MM.1S (cell line): Measurements from ENCODE around the gene LPCAT1.

Experiments used
- DNase-seq: peaks from one replicate; pipeline ENCODE4 v3.0.0-alpha.2; 2015
- H2AFZ ChIP-seq: fragments of 300-600 bp; sonication (generic); 2 replicates; pipeline ENCODE4 v1.6.0; 2016; ENCODE audit warnings: antibody characterized with exemption, low read length
- H3F3A ChIP-seq: fragments of 300-600 bp; sonication (generic); 2 replicates; pipeline ENCODE4 v1.6.1; 2016; ENCODE audit warnings: mild to moderate bottlenecking, antibody characterized with exemption, low read length, moderate library complexity, mixed read lengths; ENCODE audit not compliant: insufficient read depth
- H3K27ac ChIP-seq: fragments of 300-600 bp; sonication (generic); 2 replicates; pipeline ENCODE4 v1.5.1; 2016; ENCODE audit warnings: mild to moderate bottlenecking, low read length
- H3K27me3 ChIP-seq: fragments of 300-600 bp; sonication (generic); replicated peaks from 2 replicates; pipeline ENCODE4 v1.6.0; 2016; ENCODE audit warnings: low read length; ENCODE audit not compliant: insufficient read depth
- H3K36me3 ChIP-seq: fragments of 300-600 bp; sonication (generic); replicated peaks from 2 replicates; pipeline ENCODE4 v1.6.1; 2016; ENCODE audit warnings: mild to moderate bottlenecking, low read length, mixed read lengths; ENCODE audit not compliant: insufficient read depth
- H3K4me1 ChIP-seq: fragments of 300-600 bp; sonication (generic); 2 replicates; pipeline ENCODE4 v1.6.1; 2016; ENCODE audit warnings: low read length, mixed read lengths
- H3K4me2 ChIP-seq: fragments of 300-600 bp; sonication (generic); 2 replicates; pipeline ENCODE4 v1.6.0; 2016; ENCODE audit warnings: low read depth, low read length
- H3K4me3 ChIP-seq: fragments of 300-600 bp; sonication (generic); 2 replicates; pipeline ENCODE4 v1.5.1; 2016; ENCODE audit warnings: low read length, mixed read lengths
- H3K79me2 ChIP-seq: fragments of 300-600 bp; sonication (generic); 2 replicates; pipeline ENCODE4 v1.6.1; 2016; ENCODE audit warnings: mixed run types, low read length, mixed read lengths
- H3K9ac ChIP-seq: fragments of 300-600 bp; sonication (generic); 2 replicates; pipeline ENCODE4 v1.6.1; 2016; ENCODE audit warnings: low read length, mixed read lengths
- H3K9me2 ChIP-seq: fragments of 300-600 bp; sonication (generic); replicated peaks from 2 replicates; pipeline ENCODE4 v1.6.1; 2016; ENCODE audit warnings: mild to moderate bottlenecking, low read length, mixed read lengths; ENCODE audit not compliant: insufficient read depth
- H3K9me3 ChIP-seq: fragments of 300-600 bp; sonication (generic); replicated peaks from 2 replicates; pipeline ENCODE4 v1.6.1; 2016; ENCODE audit warnings: mild to moderate bottlenecking, low read length, mixed read lengths; ENCODE audit not compliant: insufficient read depth
- H4K20me1 ChIP-seq: fragments of 300-600 bp; sonication (generic); 2 replicates; pipeline ENCODE4 v1.6.1; 2016; ENCODE audit warnings: mild to moderate bottlenecking, low read length, moderate library complexity, mixed read lengths; ENCODE audit not compliant: insufficient read depth
- EZH2 ChIP-seq: fragments of 300-600 bp; sonication (generic); optimal IDR thresholded peaks from 2 replicates; pipeline ENCODE3; 2017; ENCODE audit warnings: low read depth, mild to moderate bottlenecking, antibody characterized with exemption, low read length, mixed read lengths
- EZH2phosphoT487 ChIP-seq: fragments of 300-600 bp; sonication (generic); IDR thresholded peaks from 2 replicates; pipeline ENCODE4 v1.6.1; 2018; ENCODE audit warnings: antibody characterized with exemption, low read length
- TF ChIP-seq, protein P1 (sequence below): fragments of 300-600 bp; sonication (generic); IDR thresholded peaks from 2 replicates; pipeline ENCODE4 v1.5.1; 2016; ENCODE audit warnings: antibody characterized with exemption, low read length, mixed read lengths

The LPCAT1 gene

DNA sequence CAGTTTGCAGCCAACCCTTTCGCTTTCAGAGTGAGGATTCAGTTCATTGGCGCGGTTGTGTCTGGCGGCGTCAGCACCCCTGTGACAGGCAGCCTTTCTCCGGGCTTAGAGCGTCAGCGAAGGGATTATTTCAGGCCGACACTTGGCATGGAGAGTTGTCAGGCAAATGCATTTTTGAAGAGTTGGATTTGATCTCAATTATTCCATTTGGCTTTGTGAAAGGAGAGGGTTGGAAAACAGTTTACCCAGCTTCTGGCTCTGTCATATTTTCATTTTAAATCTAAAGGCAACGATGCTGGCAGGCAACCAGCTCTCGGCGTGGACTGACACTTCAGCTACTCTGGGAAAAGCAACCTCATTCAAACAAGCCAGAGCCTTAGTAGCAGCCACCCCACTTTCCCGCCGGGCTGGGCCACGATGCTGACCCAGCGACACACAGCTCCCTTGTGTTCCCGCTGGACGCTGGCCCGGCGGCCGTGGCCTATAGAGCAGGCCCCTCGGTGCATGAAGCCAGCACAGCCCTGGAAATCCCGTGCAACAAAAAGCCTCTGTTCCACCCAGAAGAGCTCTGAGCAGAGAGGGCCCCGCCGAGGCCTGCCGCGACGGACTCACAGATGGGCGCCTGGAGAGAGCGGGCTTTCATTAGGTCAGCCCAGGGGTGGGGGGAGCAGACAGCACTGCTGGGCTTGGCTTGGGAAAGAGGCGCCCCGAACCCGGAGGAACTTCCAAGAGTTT is 28.9 kb upstream of the LPCAT1 start:
- peak; percentile 33 for DNase-seq

DNA sequence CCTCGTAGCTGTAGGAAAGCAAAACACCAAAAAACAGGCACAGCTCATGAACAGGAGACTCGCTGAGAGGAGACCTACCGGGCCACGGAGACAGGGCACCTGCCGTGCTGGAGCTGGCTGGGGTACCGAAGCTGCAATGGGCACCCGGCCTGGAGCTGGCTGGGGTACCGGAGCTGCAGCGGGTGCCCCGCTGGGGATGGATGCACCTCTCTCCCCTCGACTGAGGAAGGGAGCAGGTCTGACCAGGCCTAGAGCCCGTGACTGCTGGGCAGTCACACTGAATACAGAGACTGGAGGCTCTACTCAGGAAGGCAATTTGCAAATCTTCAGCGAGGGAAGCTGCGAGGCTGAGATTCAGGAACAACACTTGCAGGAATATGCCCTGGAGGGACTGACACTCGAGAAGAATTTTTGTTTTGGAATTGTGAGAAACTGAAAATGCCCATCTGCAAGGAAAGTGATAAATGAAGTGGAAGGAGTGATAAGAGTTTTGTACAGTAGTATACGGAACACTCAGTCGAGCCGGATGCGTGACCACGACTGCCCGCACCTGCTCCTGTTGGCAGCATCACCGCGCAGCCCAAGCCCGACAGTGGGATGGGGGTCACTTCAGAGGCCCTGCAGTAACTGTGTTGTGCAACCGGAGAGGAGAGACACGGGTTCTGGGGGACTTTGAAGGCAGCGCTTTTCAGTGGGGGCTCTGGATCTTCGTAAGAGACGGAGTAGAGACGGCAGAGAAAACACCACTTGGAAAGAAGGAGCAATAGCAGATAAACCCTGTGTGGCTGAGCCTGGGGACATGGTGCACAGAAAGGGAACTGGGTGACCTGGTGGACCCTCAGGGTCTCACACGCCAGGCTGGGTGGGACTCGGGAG is 27.9 kb upstream of the LPCAT1 start:
- Histone ChIP-seq H3F3A (no peaks in the 10 kb centered on the region), H3K4me3 (no peak overlapping the region), H3K9me3 (no peaks in the 10 kb centered on the region), H4K20me1 (no peaks in the 10 kb centered on the region), H3K27ac (no peak overlapping the region), H3K4me2 (no peak overlapping the region), H2AFZ (no peak overlapping the region), H3K36me3 (no peaks in the 10 kb centered on the region), H3K9me2 (no peaks in the 10 kb centered on the region), H3K27me3 (peaks cover 10% of the 10 kb centered on the region), H3K9ac (no peak overlapping the region), H3K79me2 (no peaks in the 10 kb centered on the region), H3K4me1 (no peaks in the 10 kb centered on the region)
- TF ChIP-seq EZH2 (no peak), EZH2phosphoT487 (no peak)
- TF ChIP-seq, protein P1, sequence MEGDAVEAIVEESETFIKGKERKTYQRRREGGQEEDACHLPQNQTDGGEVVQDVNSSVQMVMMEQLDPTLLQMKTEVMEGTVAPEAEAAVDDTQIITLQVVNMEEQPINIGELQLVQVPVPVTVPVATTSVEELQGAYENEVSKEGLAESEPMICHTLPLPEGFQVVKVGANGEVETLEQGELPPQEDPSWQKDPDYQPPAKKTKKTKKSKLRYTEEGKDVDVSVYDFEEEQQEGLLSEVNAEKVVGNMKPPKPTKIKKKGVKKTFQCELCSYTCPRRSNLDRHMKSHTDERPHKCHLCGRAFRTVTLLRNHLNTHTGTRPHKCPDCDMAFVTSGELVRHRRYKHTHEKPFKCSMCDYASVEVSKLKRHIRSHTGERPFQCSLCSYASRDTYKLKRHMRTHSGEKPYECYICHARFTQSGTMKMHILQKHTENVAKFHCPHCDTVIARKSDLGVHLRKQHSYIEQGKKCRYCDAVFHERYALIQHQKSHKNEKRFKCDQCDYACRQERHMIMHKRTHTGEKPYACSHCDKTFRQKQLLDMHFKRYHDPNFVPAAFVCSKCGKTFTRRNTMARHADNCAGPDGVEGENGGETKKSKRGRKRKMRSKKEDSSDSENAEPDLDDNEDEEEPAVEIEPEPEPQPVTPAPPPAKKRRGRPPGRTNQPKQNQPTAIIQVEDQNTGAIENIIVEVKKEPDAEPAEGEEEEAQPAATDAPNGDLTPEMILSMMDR, result no peak
- no peak for DNase-seq

More for the DNA sequence above, 28.9 kb upstream of the LPCAT1 start:
- Histone ChIP-seq H3K4me3 (no peak overlapping the region), H3K4me2 (no peak overlapping the region), H3K79me2 (no peaks in the 10 kb centered on the region), H3K9me3 (no peaks in the 10 kb centered on the region), H3K36me3 (no peaks in the 10 kb centered on the region), H3K9ac (no peak overlapping the region), H2AFZ (no peak overlapping the region), H3K27me3 (peaks cover 10% of the 10 kb centered on the region), H3K4me1 (no peaks in the 10 kb centered on the region), H4K20me1 (no peaks in the 10 kb centered on the region), H3F3A (no peaks in the 10 kb centered on the region), H3K27ac (no peak overlapping the region), H3K9me2 (no peaks in the 10 kb centered on the region)
- TF ChIP-seq EZH2 (no peak), EZH2phosphoT487 (no peak)
- TF ChIP-seq, protein P1, result no peak

DNA sequence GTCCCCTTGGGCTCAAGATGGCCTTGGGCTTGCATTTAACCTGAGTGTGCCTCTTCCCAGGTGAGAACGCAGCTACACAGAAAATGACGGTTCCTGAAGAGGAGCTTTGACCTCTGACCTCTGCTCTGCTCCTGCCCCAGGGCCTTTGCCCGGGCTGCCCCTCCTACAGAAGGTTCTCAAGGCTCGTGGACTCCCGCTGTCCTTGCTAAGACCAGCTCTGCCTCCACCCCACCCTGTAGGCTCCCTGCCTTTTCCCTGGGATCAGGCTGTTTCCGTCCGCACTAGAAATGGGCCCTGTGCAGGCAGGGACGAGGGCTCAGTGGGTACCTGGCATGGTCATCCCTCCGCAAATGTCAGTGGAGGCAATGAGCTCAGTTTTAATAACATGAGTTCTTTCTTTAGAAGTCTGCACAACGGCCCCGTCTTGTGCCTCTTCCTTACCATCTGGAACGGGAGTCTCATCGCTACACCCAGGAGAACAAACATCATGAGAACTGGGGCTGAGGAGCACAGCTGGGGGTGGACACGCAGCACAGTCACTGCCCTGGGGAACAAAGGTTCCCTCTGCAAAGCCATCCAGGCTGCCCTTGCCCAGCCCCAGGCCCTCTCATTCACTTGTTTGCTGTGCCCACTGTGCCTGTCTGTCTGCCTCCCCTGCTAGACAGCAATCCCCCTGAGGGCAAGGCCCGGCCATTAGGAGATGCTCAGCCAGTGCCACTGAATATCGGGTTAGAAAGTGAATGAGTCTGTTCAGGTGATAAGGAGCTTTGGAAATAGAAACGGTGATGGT is 26.7 kb upstream of the LPCAT1 start:
- H3K9me2 ChIP-seq, result no peaks in the 10 kb centered on the region
- no peak overlapping the region for H3K4me2 ChIP-seq
- H3K9ac ChIP-seq, result no peak overlapping the region
- TF ChIP-seq, protein P1, result no peak
- TF ChIP-seq EZH2 (no peak), EZH2phosphoT487 (no peak)
- no peak overlapping the region for H2AFZ ChIP-seq
- no peaks in the 10 kb centered on the region for H3K79me2 ChIP-seq
- no peak overlapping the region for H3K27ac ChIP-seq
- H3F3A ChIP-seq, result no peaks in the 10 kb centered on the region
- H3K4me3 ChIP-seq, result no peak overlapping the region
- no peaks in the 10 kb centered on the region for H3K4me1 ChIP-seq
- H3K27me3 ChIP-seq, result peaks cover 10% of the 10 kb centered on the region
- no peaks in the 10 kb centered on the region for H3K9me3 ChIP-seq
- DNase-seq, result no peak
- H4K20me1 ChIP-seq, result no peaks in the 10 kb centered on the region
- no peaks in the 10 kb centered on the region for H3K36me3 ChIP-seq
